ENCODE results near the gene OR2T10.
A peak's percentile ranks its signal among the peaks of the same experiment; 100 is the strongest.
"Not testable (repeated sequence)": the region's sequence is repeated elsewhere in the genome, so short reads cannot be mapped to it uniquely, and the experiment has no call there.

Gene OR2T10

DNA sequence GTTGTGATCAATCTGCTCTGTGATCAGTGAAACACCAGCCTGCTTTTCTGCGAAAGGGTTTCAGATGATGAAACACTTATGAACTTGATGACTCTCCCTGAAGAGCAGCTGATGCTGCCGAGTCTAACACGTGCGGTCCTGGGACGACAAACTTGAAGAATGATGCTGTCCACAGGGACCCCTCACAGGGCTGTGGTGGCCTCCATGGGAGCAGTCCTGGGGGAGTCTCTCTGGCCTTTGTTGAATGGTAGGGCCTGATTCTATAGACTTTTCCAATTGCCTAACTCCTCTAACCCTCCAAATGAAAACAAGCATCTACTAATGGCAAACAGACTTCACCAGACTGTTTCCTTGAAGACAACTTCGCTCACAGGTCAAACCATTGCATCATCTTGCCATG is at the start of gene OR2T10:
TSS of gene OR2T10 (minus strand) at position 112 of the 400 bp plus-strand sequence. CDS start 3,932 bp downstream, outside the sequence.
- no peak for DNase-seq
- ATAC-seq, result no peak

DNA sequence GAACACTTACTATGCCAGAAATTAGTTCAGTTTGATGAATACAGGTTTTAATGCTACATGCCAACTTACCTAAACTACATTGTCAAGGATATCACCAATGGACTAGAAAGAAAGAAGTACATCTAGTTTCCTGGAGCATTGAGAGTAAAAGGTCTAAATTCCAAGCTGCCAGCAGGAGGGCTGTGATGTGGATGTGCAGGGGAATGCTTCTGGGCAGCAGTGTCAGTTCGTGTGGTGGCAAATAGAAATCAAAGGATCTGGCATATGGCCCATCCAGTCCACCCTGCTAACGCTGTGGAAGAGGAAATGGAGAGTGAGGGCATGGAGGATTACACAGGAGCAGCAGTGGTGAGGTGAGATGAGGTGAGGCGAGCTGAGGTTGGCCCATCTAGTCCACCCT is 47.7 kb upstream of the OR2T10 start, which contains the start of gene OR2T35:
TSS of gene OR2T35 (minus strand) at position 101 of the 400 bp plus-strand sequence. CDS start 6,020 bp downstream, outside the sequence.
- DNase-seq, ATAC-seq: not testable (repeated sequence)

- peak; percentile 43 for ATAC-seq
These were observed 45.6 kb upstream of the OR2T10 start for GRCh38 chr1:248642971-248643651.

GRCh38 chr1:248641583-248641982 is 44.1 kb upstream of the OR2T10 start:
- DNase-seq, ATAC-seq: not testable (repeated sequence)

More at GRCh38 chr1:248642971-248643651, 45.6 kb upstream of the OR2T10 start:
- not testable (repeated sequence) for DNase-seq

DNA sequence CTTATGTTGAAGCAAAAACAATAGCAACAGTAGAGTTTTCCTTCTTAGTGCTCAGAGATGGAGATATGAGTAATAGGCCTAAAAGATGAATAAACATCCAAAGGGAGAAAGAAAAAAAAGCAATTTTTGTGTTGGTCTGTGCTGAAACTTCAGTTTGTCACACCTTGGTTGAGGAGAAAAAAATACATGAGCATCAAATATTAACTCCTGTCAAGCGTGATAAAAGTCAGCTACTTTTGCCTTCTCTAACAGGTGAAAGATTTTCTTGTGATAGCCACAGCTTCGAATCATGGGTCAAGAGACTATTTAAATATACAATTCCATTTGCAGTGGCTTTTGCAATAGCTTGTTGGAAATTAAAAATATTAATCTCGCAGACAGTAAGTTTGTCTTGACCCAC is 43.4 kb upstream of the OR2T10 start:
- not testable (repeated sequence) for DNase-seq, ATAC-seq

DNA sequence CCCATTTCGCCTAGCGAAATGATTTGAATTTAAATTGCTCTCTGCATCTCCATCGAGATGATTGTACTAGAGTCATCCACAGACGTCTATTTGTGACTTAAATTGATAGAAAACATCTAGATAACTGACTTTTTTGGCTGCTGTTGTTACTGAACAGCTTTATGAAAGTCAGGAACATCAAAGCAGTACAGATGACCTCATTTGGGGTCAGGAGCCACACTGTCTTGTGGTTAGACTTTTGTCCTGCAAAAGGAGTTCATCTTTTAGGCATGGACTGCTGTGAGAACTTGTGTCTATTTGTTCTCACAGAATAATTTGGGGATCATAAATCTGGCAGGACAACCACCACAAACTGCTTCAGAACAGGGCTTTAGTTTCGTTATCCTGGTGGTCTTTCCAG is 42.2 kb upstream of the OR2T10 start:
- not testable (repeated sequence) for DNase-seq, ATAC-seq

DNA sequence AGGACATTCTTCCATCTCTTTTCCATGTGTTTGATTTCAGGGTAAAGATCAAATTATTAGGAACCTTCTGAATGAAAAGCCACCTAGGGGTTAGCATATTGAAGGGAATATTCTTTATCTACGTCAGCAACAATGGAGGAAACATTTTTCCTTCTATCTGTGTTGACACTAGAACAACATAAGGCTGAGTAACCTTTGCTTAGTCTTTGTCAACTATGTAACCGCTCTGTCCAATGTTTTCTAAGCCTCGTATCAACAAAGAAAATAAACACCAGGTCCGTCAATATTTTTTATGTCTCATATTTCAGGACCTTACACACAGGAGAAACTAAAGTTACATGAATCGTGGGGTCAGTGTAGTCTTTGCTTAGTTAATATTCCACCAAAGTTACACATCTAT is 39.1 kb upstream of the OR2T10 start:
- not testable (repeated sequence) for ATAC-seq, DNase-seq

- ATAC-seq, DNase-seq: not testable (repeated sequence)
These were observed 37.5 kb upstream of the OR2T10 start, which contains the start of gene OR2T11 for GRCh38 chr1:248634991-248635390. OR2T11 (minus strand) TSS chr1:248635091; CDS start chr1:248627128, 7,963 bp downstream.

- DNase-seq (no peak), ATAC-seq (peak; percentile 32)
These were observed 34.0 kb upstream of the OR2T10 start for GRCh38 chr1:248631354-248632008.

GRCh38 chr1:248630551-248630950 is 33.1 kb upstream of the OR2T10 start:
- no peak for DNase-seq

DNA sequence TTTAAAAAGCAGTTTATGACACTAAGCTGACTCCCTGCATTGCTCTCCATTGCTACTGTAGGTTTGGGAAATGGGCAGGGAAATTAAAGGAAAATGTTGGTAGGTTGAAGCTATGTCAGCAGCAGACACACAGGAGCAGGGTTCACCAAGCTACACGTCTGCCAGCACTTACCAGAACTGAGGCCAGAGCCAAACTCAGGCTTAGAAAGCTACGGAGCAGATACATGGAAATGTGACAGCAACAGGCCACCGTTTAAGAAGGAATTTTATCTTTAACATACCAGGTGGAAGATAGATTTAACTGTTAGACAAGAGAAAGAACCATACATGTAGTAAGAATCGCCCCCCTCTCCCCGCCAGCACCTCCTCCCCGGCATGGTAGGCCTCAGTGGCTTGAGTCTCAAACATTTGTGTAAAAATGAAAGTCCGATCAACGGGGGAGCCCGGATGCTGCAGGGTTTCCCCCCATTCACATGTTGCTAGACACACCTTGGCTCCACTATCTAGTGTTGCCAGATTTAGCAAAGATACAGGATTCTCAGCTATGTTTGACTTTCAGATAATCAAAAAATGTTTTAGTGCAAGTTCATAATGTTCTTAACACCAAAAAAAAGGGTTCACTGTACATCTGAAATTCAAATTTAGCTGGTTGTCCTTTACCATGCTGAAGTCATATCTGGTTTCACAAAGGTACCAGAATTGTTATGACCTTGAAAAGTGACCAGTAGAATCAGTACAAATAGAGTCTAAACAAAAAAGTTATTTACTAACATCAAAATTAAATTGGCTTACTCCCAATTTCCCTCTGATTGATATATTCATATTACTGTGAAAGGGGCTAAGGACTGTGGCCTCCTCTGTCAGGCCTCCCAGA is 30.7 kb upstream of the OR2T10 start:
- ATAC-seq, result no peak
- DNase-seq, result no peak

More at GRCh38 chr1:248630551-248630950, 33.1 kb upstream of the OR2T10 start:
- no peak for ATAC-seq

DNA sequence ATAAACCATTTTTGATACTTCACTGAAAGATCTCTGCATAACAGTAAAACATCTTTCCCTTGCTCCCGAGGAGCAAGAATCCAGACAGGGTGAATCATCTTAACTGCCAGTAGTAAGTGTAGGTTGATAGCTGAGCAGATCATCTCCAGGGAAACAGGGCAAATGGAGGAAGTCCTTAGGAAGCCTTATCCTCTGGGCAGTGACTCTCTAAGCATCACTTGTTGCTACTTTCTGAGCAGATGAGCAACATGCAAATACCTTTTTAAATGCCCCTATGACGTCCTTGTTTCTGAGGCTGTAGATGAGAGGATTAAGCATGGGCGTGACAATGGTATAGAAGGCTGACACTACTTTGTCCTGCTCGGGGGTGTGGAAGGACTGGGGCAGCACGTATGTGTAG is 28.5 kb upstream of the OR2T10 start:
- no peak for ATAC-seq
- DNase-seq, result no peak

GRCh38 chr1:248625166-248625565 is 27.7 kb upstream of the OR2T10 start:
- no peak for DNase-seq
- no peak for ATAC-seq

DNA sequence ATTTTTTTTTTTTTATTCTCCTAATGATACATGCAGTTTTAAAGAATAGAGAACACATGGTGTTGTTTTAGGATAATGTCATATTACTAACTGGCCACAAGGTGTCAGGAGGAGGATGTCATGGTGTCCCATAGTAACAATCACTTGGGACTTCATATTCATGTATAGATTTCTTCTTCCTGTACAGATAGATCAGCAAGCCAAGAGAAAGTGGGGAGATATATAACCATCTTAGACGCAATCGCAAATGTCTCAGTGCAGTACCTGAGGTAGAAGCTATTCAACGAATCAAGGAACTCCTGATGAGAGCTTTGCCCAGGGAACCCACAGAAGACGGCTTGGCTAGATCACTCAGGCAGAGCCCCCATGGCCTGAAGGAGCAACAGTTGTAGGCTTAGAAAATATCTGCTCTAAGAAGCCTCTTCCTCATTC is 25.1 kb upstream of the OR2T10 start:
- peak; percentile 74 for ATAC-seq

GRCh38 chr1:248621770-248622169 is 24.3 kb upstream of the OR2T10 start:
- no peak for ATAC-seq
- DNase-seq, result no peak

More for the DNA sequence above, 25.1 kb upstream of the OR2T10 start:
- DNase-seq, result no peak

DNA sequence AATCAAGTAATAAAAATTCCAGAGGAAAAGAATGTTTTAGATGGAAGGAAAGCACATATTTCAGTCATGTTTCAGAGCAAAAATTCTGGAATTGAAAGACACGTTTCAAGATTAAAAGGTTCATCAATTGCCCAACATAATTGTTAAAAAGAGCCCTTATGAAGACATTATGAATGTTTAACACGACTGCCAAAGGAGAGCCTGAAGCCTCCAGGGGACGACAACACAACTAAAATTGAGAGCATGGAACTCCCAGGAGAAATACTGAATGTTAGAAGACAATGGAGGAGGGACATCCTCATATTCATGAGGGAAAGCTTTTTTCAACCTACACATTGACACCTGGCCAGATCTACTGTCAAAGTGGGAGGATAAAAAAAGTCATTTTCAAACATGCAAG is 21.4 kb upstream of the OR2T10 start:
- peak; percentile 74 for DNase-seq

GRCh38 chr1:248618119-248618518 is 20.6 kb upstream of the OR2T10 start:
- DNase-seq (no peak), ATAC-seq (no peak)

More for the DNA sequence above, 21.4 kb upstream of the OR2T10 start:
- ATAC-seq, result no peak

GRCh38 chr1:248613742-248614141 is 16.2 kb upstream of the OR2T10 start:
- ATAC-seq (peak; percentile 73), DNase-seq (no peak)

- DNase-seq (peak; percentile 33), ATAC-seq (peak; percentile 95)
These were observed 14.4 kb upstream of the OR2T10 start for GRCh38 chr1:248611883-248612414.

DNA sequence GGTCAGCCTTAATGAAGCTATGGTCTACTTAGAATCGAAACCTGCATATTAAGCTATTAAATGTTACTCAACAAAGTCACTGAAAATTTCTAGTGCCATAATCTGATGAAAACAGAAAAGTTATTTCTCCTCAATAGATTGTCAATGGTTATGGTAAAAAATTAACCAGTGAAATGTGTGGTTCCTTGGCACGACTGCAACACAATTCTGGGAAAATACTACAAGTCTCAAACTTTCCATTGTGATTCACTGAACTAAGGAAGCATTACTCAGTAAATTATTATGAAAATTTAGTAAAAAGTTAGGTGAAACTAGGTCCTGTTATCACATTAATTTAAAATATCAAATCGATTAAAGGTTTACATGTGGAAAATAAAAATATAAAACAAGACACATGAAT is 12.8 kb upstream of the OR2T10 start:
- DNase-seq, result no peak
- no peak for ATAC-seq

DNA sequence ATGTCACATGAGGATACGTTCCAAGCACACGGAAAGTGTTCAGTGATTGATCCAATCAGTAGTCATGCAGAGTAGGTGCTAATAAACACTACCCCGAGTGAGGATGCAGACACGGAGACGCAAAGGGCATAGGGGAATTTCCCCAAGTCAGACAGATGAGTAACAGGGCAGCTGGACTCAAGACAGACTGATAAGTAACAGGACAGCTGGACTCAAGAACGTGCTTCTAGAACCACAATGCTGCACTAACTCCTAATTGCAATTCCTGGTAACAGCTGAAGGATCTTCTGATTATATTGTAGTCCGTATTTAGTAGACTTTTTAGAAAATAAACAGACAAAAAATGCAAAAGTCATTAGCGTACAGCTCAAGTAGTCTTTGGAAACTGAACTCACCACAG is 1.9 kb upstream of the OR2T10 start:
- ATAC-seq, result no peak
- no peak for DNase-seq

- no peak for ATAC-seq
These were observed 885 bp downstream of the OR2T10 start for GRCh38 chr1:248596615-248597014.

More at GRCh38 chr1:248596615-248597014, 885 bp downstream of the OR2T10 start:
- no peak for DNase-seq

Data from stimulated activated naive CD8-positive, alpha-beta T cell treated with anti-CD3 and anti-CD28 coated beads, Interleukin-15, Interleukin-2, amounts not matched to agents 100 U/mL and 50 U/mL, for 24 hours (primary cell).